Endodermal cell (in vitro differentiated cells): ENCODE measurements around the gene MAIP1. TPM values are rescaled to one million over a fixed set of nuclear protein-coding genes. Genes with fewer than 3 reads are reported as not detected.
A peak's percentile ranks its signal among the peaks of the same experiment; 100 is the strongest.

Experiments used
- DNase-seq: peaks from one replicate; pipeline ENCODE4 v3.0.0-alpha.2; 2017
- H3K27ac ChIP-seq: 2 replicates; pipeline ENCODE4 v1.5.1; 2013; ENCODE audit warnings: mild to moderate bottlenecking, low read depth, low read length, moderate library complexity
- H3K27me3 ChIP-seq: 2 replicates; pipeline ENCODE4 v1.6.1; 2013; ENCODE audit warnings: mild to moderate bottlenecking, low read length, moderate library complexity; ENCODE audit not compliant: insufficient read depth, control insufficient read depth, poor library complexity, severe bottlenecking
- H3K36me3 ChIP-seq: 2 replicates; pipeline ENCODE4 v1.7.0; 2013; ENCODE audit warnings: mild to moderate bottlenecking, low read length, moderate library complexity; ENCODE audit not compliant: control insufficient read depth, insufficient read depth
- H3K4me1 ChIP-seq: one replicate; pipeline ENCODE4 v1.7.0; 2013; ENCODE audit warnings: low read length; ENCODE audit not compliant: control insufficient read depth, insufficient read depth
- H3K4me3 ChIP-seq: 2 replicates; pipeline ENCODE4 v1.5.1; 2013; ENCODE audit warnings: mild to moderate bottlenecking, low read length, moderate library complexity
- H3K9ac ChIP-seq: 2 replicates; pipeline ENCODE4 v1.6.1; 2013; ENCODE audit warnings: mild to moderate bottlenecking, low read length, moderate library complexity; ENCODE audit not compliant: poor library complexity, severe bottlenecking; ENCODE audit errors: extremely low read depth
- H3K9me3 ChIP-seq: 2 replicates; pipeline ENCODE4 v1.6.1; 2013; ENCODE audit warnings: mild to moderate bottlenecking, low read length, moderate library complexity; ENCODE audit not compliant: control insufficient read depth
- H3K27ac Mint-ChIP-seq: 2 replicates; pipeline ENCODE4 v1.8.0; 2020; ENCODE audit warnings: mixed read lengths
- H3K27me3 Mint-ChIP-seq: 2 replicates; pipeline ENCODE4 v1.8.0; 2021; ENCODE audit warnings: mild to moderate bottlenecking, mixed read lengths; ENCODE audit not compliant: insufficient read depth
- H3K36me3 Mint-ChIP-seq: 2 replicates; pipeline ENCODE4 v1.8.0; 2020; ENCODE audit warnings: low read depth, mixed read lengths
- H3K4me1 Mint-ChIP-seq: 2 replicates; pipeline ENCODE4 v1.8.0; 2020; ENCODE audit warnings: mixed read lengths
- H3K4me3 Mint-ChIP-seq: 2 replicates; pipeline ENCODE4 v1.8.0; 2020; ENCODE audit warnings: mild to moderate bottlenecking, moderate library complexity, mixed read lengths
- H3K9me3 Mint-ChIP-seq: 2 replicates; pipeline ENCODE4 v1.8.0; 2020; ENCODE audit warnings: mild to moderate bottlenecking, mixed read lengths
- WGBS, 2 experiments: methylation state at CpG; one replicate each; pipeline versions ENCODE4 v1.1.5 to v1.1.7; 2013; ENCODE audit warnings: missing lambda C conversion rate in 2 of 2, mixed read lengths in 1 of 2; ENCODE audit not compliant: insufficient coverage in 1 of 2, insufficient read length in 1 of 2; 5-methylcytosine and 5-hydroxymethylcytosine counted together
- total RNA-seq, 2 donors: library from RNA; stranded (reverse); fragmentation: NEBNext Ultra II Directional in 1 of 2; extraction: Animal tissue kit (Norgen Biotek cat#: 25700) in 1 of 2; gene quantifications; 2 replicates in 1 of 2; 3 replicates in 1 of 2; pipeline ENCODE4 v1.2.1, GENCODE V29; 2021
- TF ChIP-seq, protein P1 (sequence below): fragments of 200-600 bp; sonication (generic); conservative IDR thresholded peaks from 2 replicates; pipeline ENCODE4 v1.5.0; 2021; ENCODE audit warnings: antibody characterized with exemption, mild to moderate bottlenecking

MAIP1 gene
- total RNA-seq, 2 donors from 2014 or later: 20.9 to 23.7 TPM

DNA sequence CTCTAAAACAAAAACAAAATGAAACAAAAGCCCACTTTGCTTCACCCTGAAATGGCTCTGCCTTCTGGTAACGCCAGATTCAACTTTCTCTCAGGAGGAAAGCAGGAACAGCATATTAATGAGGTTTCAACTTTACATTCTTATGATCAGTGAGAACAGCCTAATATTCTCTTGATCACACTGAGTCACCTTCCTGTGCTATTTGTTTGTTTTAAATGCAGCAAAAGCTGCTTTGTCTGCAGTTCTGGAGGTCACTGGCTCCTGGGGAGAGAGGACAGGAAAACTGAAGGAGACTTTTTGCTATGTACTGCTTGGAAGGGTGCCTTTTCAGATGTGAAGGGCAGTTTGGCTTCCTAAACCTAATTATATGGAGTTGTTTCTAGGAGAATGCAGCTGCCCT is 48.1 kb downstream of the MAIP1 start:
- Histone ChIP-seq H3K9me3 (peaks cover 10% of the 10 kb centered on the region), H3K4me1 (no peaks in the 10 kb centered on the region), H3K27me3 (no peaks in the 10 kb centered on the region), H3K4me3 (no peak overlapping the region), H3K36me3 (no peaks in the 10 kb centered on the region), H3K9ac (no peak overlapping the region), H3K27ac (peak overlapping the region; percentile 57)
- Mint-ChIP-seq H3K9me3 (peaks cover 12% of the 10 kb centered on the region), H3K4me3 (no peak overlapping the region), H3K27ac (no peak overlapping the region), H3K36me3 (no peaks in the 10 kb centered on the region), H3K27me3 (no peaks in the 10 kb centered on the region), H3K4me1 (peaks cover 12% of the 10 kb centered on the region)
- DNase-seq: no peak
- WGBS, 2 experiments: 40 to 55% methylated on average over 1 of the region's 1 CpG
- TF ChIP-seq, protein P1, sequence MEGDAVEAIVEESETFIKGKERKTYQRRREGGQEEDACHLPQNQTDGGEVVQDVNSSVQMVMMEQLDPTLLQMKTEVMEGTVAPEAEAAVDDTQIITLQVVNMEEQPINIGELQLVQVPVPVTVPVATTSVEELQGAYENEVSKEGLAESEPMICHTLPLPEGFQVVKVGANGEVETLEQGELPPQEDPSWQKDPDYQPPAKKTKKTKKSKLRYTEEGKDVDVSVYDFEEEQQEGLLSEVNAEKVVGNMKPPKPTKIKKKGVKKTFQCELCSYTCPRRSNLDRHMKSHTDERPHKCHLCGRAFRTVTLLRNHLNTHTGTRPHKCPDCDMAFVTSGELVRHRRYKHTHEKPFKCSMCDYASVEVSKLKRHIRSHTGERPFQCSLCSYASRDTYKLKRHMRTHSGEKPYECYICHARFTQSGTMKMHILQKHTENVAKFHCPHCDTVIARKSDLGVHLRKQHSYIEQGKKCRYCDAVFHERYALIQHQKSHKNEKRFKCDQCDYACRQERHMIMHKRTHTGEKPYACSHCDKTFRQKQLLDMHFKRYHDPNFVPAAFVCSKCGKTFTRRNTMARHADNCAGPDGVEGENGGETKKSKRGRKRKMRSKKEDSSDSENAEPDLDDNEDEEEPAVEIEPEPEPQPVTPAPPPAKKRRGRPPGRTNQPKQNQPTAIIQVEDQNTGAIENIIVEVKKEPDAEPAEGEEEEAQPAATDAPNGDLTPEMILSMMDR: no peak

DNA sequence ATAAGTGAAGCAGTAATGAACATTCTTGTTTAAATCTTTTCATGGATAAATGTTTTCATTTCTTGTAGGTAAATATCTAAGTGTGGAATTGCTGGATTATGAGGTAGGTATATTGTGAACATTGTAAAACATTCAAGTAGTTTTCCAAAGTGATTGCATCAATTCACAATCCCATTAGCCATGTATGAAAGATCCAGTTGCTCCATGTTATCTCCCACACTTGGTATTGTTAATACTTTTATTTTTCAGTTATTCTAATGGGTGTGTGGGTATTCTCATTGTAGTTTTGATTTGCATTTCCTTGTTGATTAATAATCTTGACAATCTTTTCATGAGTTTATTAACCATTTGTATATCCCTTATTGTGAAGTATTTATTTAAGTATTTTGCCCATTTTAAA is 50.3 kb downstream of the MAIP1 start:
- Mint-ChIP-seq H3K27me3 (no peaks in the 10 kb centered on the region), H3K4me3 (no peak overlapping the region)
- TF ChIP-seq, protein P1: no peak

DNA sequence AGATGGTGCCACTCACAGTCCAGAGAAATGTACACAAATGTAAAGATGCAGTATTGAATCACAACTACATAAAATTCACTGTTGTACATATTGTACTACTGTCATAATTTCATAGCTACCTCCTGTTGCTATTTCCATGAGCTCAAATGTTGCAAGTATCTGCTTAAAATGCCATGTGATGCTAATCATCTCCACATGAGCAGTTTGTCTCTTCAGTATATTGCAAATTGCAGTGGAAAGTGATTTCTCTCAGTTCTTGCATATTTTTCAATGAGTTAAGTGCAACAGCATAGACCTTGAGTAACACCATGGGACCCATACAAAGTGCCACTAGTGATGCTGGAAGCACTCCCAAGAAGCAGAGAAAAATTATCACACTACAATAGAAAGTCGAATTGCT is 51.9 kb downstream of the MAIP1 start:
- H3K36me3 Mint-ChIP-seq: no peaks in the 10 kb centered on the region
- H3K4me3 Mint-ChIP-seq: no peak overlapping the region
- H3K27ac Mint-ChIP-seq: no peak overlapping the region
- 85 to 100% methylated on average over 1 of the region's 1 CpG for WGBS, 2 experiments
- H3K9me3 Mint-ChIP-seq: peaks cover 15% of the 10 kb centered on the region
- no peak overlapping the region for H3K4me3 ChIP-seq
- no peak for DNase-seq
- H3K27ac ChIP-seq: no peak overlapping the region
- H3K9ac ChIP-seq: no peak overlapping the region
- H3K27me3 Mint-ChIP-seq: no peaks in the 10 kb centered on the region
- peaks cover 12% of the 10 kb centered on the region for H3K4me1 Mint-ChIP-seq
- H3K36me3 ChIP-seq: no peaks in the 10 kb centered on the region
- no peaks in the 10 kb centered on the region for H3K4me1 ChIP-seq
- H3K27me3 ChIP-seq: no peaks in the 10 kb centered on the region
- H3K9me3 ChIP-seq: peaks cover 10% of the 10 kb centered on the region
- TF ChIP-seq, protein P1: no peak

More for the DNA sequence above, 50.3 kb downstream of the MAIP1 start:
- Histone ChIP-seq H3K27ac (no peak overlapping the region), H3K36me3 (no peaks in the 10 kb centered on the region), H3K4me3 (no peak overlapping the region), H3K9ac (no peak overlapping the region), H3K27me3 (no peaks in the 10 kb centered on the region), H3K9me3 (peaks cover 10% of the 10 kb centered on the region), H3K4me1 (no peaks in the 10 kb centered on the region)
- Mint-ChIP-seq H3K27ac (no peak overlapping the region), H3K36me3 (no peaks in the 10 kb centered on the region), H3K9me3 (peaks cover 15% of the 10 kb centered on the region), H3K4me1 (peaks cover 12% of the 10 kb centered on the region)
- DNase-seq: no peak
